Stomach (tissue), 9 donors: ENCODE results near the gene TMED3. TPM values are rescaled to one million over a fixed set of nuclear protein-coding genes. Genes with fewer than 3 reads are reported as not detected.
"Not testable (repeated sequence)": the region's sequence is repeated elsewhere in the genome, so short reads cannot be mapped to it uniquely, and the experiment has no call there.

Experiments used
- DNase-seq, 2 donors: peaks; one replicate each; pipeline versions ENCODE4 v3.0.0 to v3.0.0-alpha.2; 2013 to 2019
- H3K27ac ChIP-seq, 5 donors: fragments of 200-600 bp in 4 of 5; sonication (generic) in 4 of 5; one replicate each; pipeline ENCODE4 v1.5.1; 2013 to 2019; ENCODE audit warnings: mild to moderate bottlenecking in 1 of 5, moderate library complexity in 1 of 5
- H3K27me3 ChIP-seq, 3 donors: fragments of 200-600 bp; sonication (generic); one replicate each; pipeline ENCODE4 v1.5.1; 2017 to 2019; ENCODE audit warnings: mixed run types in 1 of 3
- H3K36me3 ChIP-seq, 4 donors: fragments of 200-600 bp; sonication (generic); 1 replicate in 3 of 4; 2 replicates in 1 of 4; pipeline ENCODE4 v1.5.1; 2016 to 2019
- H3K4me1 ChIP-seq, 4 donors: fragments of 200-600 bp; sonication (generic); one replicate each; pipeline ENCODE4 v1.5.1; 2016 to 2019
- H3K4me3 ChIP-seq, 4 donors: fragments of 200-600 bp; sonication (generic) in 3 of 4; one replicate each; pipeline ENCODE4 v1.5.1; 2016 to 2019; ENCODE audit warnings: mild to moderate bottlenecking in 1 of 4
- H3K9me3 ChIP-seq, 4 donors: fragments of 200-600 bp; sonication (generic); one replicate each; pipeline ENCODE4 v1.5.1; 2016 to 2019
- CTCF ChIP-seq, 7 experiments: fragments of 450-650 bp in 4 of 7; fragments of 200-600 bp in 3 of 7; sonication (generic) in 3 of 7; IDR thresholded peaks; one replicate each; pipeline ENCODE4 v1.5.1; 2016 to 2019; ENCODE audit warnings: antibody characterized with exemption in 7 of 7, control low read depth in 2 of 7, mild to moderate bottlenecking in 1 of 7
- EP300 ChIP-seq: sonication (generic); formaldehyde crosslinking; IDR thresholded peaks from one replicate; pipeline ENCODE4 v1.6.1; 2017; ENCODE audit warnings: antibody characterized with exemption
- POLR2A ChIP-seq, 4 donors: fragments of 450-650 bp; IDR thresholded peaks; one replicate each; pipeline ENCODE4 v1.6.1; 2016; ENCODE audit warnings: antibody characterized with exemption in 4 of 4, control low read depth in 2 of 4, mild to moderate bottlenecking in 1 of 4, moderate library complexity in 1 of 4
- POLR2AphosphoS5 ChIP-seq, 3 donors: sonication (generic); formaldehyde crosslinking; IDR thresholded peaks; one replicate each; pipeline ENCODE4 v1.6.1; 2016; ENCODE audit warnings: antibody characterized with exemption in 3 of 3
- WGBS, 5 donors: extraction: QIAGEN DNeasy Blood & Tissue Kit in 3 of 5; methylation state at CpG; one replicate each; pipeline versions ENCODE4 v1.1.5 to v1.1.7; 2013 to 2018; 5-methylcytosine and 5-hydroxymethylcytosine counted together
- intact Hi-C: fragments of 100-400 bp; cut with DNase I; formaldehyde crosslinking; loops from one replicate; pipeline ENCODE4 v1.15.1; 2023; ENCODE audit warnings: low total_unique reads
- polyA plus RNA-seq, 3 donors: library from polyadenylated mRNA; stranded (reverse); fragments of 200-250 nt; gene quantifications; one replicate each; pipeline ENCODE4 v1.2.3, GENCODE V29; 2013
- total RNA-seq, 5 donors: library from RNA; depleted of rRNA; stranded (reverse); fragments of >200 nt; gene quantifications; one replicate each; pipeline versions ENCODE4 v1.1.0 to v1.2.3, GENCODE V29; 2014 to 2016
- donor health status: healthy with polysubstance abuse.
- donor health status: Bipolar disorder and iron deficiency.
- donor health status: healthy.

TMED3 gene
- total and polyA plus RNA-seq, 8 donors: 29.0 to 250 (median 94.5) TPM

DNA sequence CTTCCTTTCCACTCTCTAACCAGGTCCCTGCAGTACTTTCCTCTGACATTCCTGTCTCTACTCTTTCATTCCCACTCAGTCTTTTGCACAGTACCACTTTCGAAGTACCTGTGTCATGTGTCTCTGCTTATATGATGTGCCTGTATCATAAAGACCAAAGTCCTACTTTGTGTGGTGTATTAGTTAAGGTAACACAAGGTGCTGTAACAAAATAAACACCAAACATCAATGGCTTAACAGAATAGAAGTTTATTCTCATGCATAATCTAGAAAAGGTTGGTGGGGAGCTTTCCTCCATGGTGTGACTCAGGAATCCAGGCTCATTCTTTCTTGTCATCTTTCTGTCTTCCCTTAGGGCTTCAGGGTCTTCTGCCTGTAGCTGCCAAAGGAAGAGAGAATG lies 3.3 kb downstream of the TMED3 start:
- no peak for DNase-seq
- 96 to 100% (median 97%) methylated on average over 1 of the region's 1 CpG for WGBS, 5 donors
- no peak overlapping the region for H3K27ac ChIP-seq
- H3K4me3 ChIP-seq: no peak overlapping the region
- peaks cover 0 to 2% (median 0%) of the 10 kb centered on the region in 3 donors for H3K27me3 ChIP-seq
- no peaks in the 10 kb centered on the region for H3K9me3 ChIP-seq
- H3K4me1 ChIP-seq: peaks cover 7 to 54% (median 49%) of the 10 kb centered on the region in 4 donors
- peaks cover 41 to 59% (median 57%) of the 10 kb centered on the region in 4 donors for H3K36me3 ChIP-seq
- intact Hi-C loops: no loop called here
- no peak for TF ChIP-seq EP300
- TF ChIP-seq POLR2AphosphoS5 (IDR thresholded peaks at IDR 0.05): no peak
- no peak for TF ChIP-seq POLR2A (IDR thresholded peaks at IDR 0.05)
- no peak for TF ChIP-seq CTCF (IDR thresholded peaks at IDR 0.05)

GRCh38 chr15:79314811-79315210 lies 3.9 kb downstream of the TMED3 start:
- intact Hi-C loops: no loop called here
- no peaks in the 10 kb centered on the region for H3K9me3 ChIP-seq
- no peak overlapping the region for H3K4me3 ChIP-seq
- whole genome bisulfite sequencing, 5 donors: 46 to 77% (median 56%) methylated on average over 6 of the region's 6 CpGs
- DNase-seq: peak; percentile 23 to 84
- H3K27me3 ChIP-seq: no peaks in the 10 kb centered on the region
- peaks cover 41 to 65% (median 63%) of the 10 kb centered on the region in 4 donors for H3K36me3 ChIP-seq
- H3K27ac ChIP-seq: no peak overlapping the region
- H3K4me1 ChIP-seq: peaks cover 7 to 54% (median 49%) of the 10 kb centered on the region in 4 donors
- TF ChIP-seq POLR2AphosphoS5 (IDR thresholded peaks at IDR 0.05) (peak in 2 of 3 donors; percentile 11 to 57), CTCF (IDR thresholded peaks at IDR 0.05) (no peak), POLR2A (IDR thresholded peaks at IDR 0.05) (no peak), EP300 (no peak)

GRCh38 chr15:79315623-79316328 lies 4.9 kb downstream of the TMED3 start:
- no peaks in the 10 kb centered on the region for H3K27me3 ChIP-seq
- H3K4me3 ChIP-seq: no peak overlapping the region
- no peak overlapping the region for H3K27ac ChIP-seq
- H3K4me1 ChIP-seq: peaks cover 7 to 48% (median 44%) of the 10 kb centered on the region in 4 donors
- DNase-seq: peak in 1 of 2 donors; percentile 62
- TF ChIP-seq CTCF (IDR thresholded peaks at IDR 0.05) (no peak), POLR2A (IDR thresholded peaks at IDR 0.05) (no peak), POLR2AphosphoS5 (IDR thresholded peaks at IDR 0.05) (no peak), EP300 (no peak)
- H3K36me3 ChIP-seq: peaks cover 41 to 75% (median 73%) of the 10 kb centered on the region in 4 donors
- intact Hi-C loops: no loop called here
- WGBS, 5 donors: 53 to 78% (median 63%) methylated on average over 10 of the region's 10 CpGs
- H3K9me3 ChIP-seq: no peaks in the 10 kb centered on the region

- DNase-seq: no peak
- intact Hi-C loops: no loop called here
- 84 to 91% (median 88%) methylated on average over 9 of the region's 9 CpGs for WGBS, 5 donors
Observed at GRCh38 chr15:79316864-79317263, 6.0 kb downstream of the TMED3 start.

GRCh38 chr15:79319973-79320372 lies 9.1 kb downstream of the TMED3 start:
- peaks cover 43 to 97% (median 93%) of the 10 kb centered on the region in 4 donors for H3K36me3 ChIP-seq
- H3K27ac ChIP-seq, H3K4me3 ChIP-seq, H3K27me3 ChIP-seq, DNase-seq, H3K9me3 ChIP-seq, intact Hi-C loops: not testable (repeated sequence)
- H3K4me1 ChIP-seq: peaks cover 0 to 16% (median 12%) of the 10 kb centered on the region in 4 donors
- 95 to 98% (median 97%) methylated on average over 9 of the region's 9 CpGs for WGBS, 5 donors

More at GRCh38 chr15:79316864-79317263, 6.0 kb downstream of the TMED3 start:
- H3K27ac ChIP-seq: no peak overlapping the region
- H3K4me3 ChIP-seq: no peak overlapping the region
- H3K36me3 ChIP-seq: peaks cover 44 to 86% (median 84%) of the 10 kb centered on the region in 4 donors
- TF ChIP-seq EP300 (no peak), POLR2A (IDR thresholded peaks at IDR 0.05) (no peak), CTCF (IDR thresholded peaks at IDR 0.05) (no peak), POLR2AphosphoS5 (IDR thresholded peaks at IDR 0.05) (no peak)
- no peaks in the 10 kb centered on the region for H3K27me3 ChIP-seq
- peaks cover 6 to 40% (median 33%) of the 10 kb centered on the region in 4 donors for H3K4me1 ChIP-seq
- no peaks in the 10 kb centered on the region for H3K9me3 ChIP-seq
